Activated B cell treated with CpG ODN at 0.5 μM for 24 hours (primary cell): Measurements from ENCODE around the gene APEX1. TPM values are rescaled to one million over a fixed set of nuclear protein-coding genes. Genes with fewer than 3 reads are reported as not detected.
A peak's percentile ranks its signal among the peaks of the same experiment; 100 is the strongest.
"Not testable (repeated sequence)": the region's sequence is repeated elsewhere in the genome, so short reads cannot be mapped to it uniquely, and the experiment has no call there.

Source experiments
- ATAC-seq: fragments of 200-7000 bp; cut with Tn5 transposase; one replicate; pipeline ENCODE4 v1.10.0; 2021; ENCODE audit warnings: low read depth, mild to moderate bottlenecking, moderate library complexity
- CTCF ChIA-PET: fragments of 350-600 bp; sonication (Branson Sonifier 250); formaldehyde crosslinking; loops from one replicate; lab custom pipeline; 2021; ENCODE audit warnings: antibody characterized with exemption; lab: Charles Lee
- POLR2A ChIA-PET: fragments of 350-600 bp; sonication (Branson Sonifier 250); formaldehyde crosslinking; loops from one replicate; lab custom pipeline; 2021; ENCODE audit warnings: antibody characterized with exemption; lab: Charles Lee
- DNase-seq: peaks from one replicate; pipeline ENCODE4 v3.0.0; 2022
- H3K27ac Mint-ChIP-seq: one replicate; pipeline ENCODE4 v1.8.0; 2020; ENCODE audit warnings: mixed read lengths
- H3K27me3 Mint-ChIP-seq: one replicate; pipeline ENCODE4 v1.8.0; 2021; ENCODE audit warnings: mixed read lengths
- H3K36me3 Mint-ChIP-seq: one replicate; pipeline ENCODE4 v1.8.0; 2021; ENCODE audit warnings: low read depth, mixed read lengths
- H3K4me1 Mint-ChIP-seq: one replicate; pipeline ENCODE4 v1.8.0; 2021; ENCODE audit warnings: mixed read lengths
- H3K4me3 Mint-ChIP-seq: one replicate; pipeline ENCODE4 v1.8.0; 2020; ENCODE audit warnings: mild to moderate bottlenecking, mixed read lengths
- H3K9me3 Mint-ChIP-seq: one replicate; pipeline ENCODE4 v1.8.0; 2020; ENCODE audit warnings: mixed read lengths
- CTCF ChIP-seq: fragments of 200-600 bp; IDR thresholded peaks from one replicate; pipeline ENCODE4 v1.8.0; 2022; ENCODE audit warnings: antibody characterized with exemption, mild to moderate bottlenecking
- intact Hi-C: fragments of 100-400 bp; cut with micrococcal nuclease; formaldehyde crosslinking; loops from one replicate; pipeline ENCODE4 v1.15.1; 2024
- total RNA-seq: library from RNA; stranded (reverse); gene quantifications from 2 replicates; pipeline ENCODE4 v1.2.3, GENCODE V29; 2022

APEX1 gene
- total RNA-seq, 1 donor from 2014 or later = 215 TPM

DNA sequence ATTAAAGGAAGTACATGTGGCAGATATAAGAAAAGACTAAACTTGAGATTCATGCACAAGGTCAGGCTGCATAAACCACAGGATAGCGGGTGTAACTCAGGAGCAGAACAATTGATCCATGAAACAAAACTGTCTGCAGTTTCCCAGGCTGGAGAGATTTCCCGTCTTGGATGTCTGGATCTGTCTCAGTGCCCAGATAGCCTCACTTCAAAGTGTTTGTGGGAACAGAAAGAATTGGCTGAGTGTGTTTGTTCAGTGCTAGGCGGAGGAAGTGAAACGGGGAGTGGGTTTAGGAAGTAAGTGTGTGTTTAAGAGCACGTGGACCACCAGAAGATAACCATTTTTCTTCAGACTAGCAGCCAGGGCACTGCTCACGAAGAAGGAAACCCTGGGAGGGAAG is 48.9 kb downstream of the APEX1 start:
- Mint-ChIP-seq H3K9me3 (no peaks in the 10 kb centered on the region), H3K27ac (peak overlapping the region; percentile 37), H3K4me1 (peaks cover 27% of the 10 kb centered on the region), H3K27me3 (peaks cover 2% of the 10 kb centered on the region), H3K36me3 (no peaks in the 10 kb centered on the region), H3K4me3 (peak overlapping the region; percentile 39)
- ATAC-seq (peak; percentile 37), DNase-seq (no peak)
- ChIA-PET POLR2A (no interaction called here), CTCF (no interaction called here)
- TF ChIP-seq CTCF = no peak
- intact Hi-C loops = loop anchor here (1.0 kb wide), 1 partner anchor 105 kb away; no protein-coding TSS in a partner anchor

DNA sequence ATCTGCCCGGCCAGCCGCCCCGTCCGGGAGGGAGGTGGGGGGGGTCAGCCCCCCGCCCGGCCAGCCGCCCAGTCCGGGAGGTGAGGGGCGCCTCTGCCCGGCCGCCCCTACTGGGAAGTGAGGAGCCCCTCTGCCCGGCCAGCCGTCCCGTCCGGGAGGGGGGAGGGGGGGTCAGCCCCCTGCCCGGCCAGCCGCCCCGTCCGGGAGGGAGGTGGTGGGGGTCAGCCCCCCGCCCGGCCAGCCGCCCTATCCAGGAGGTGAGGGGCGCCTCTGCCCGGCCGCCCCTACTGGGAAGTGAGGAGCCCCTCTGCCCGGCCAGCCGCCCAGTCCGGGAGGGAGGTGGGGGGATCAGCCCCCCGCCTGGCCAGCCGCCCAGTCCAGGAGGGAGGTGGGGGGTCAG is 51.2 kb downstream of the APEX1 start:
- H3K27ac Mint-ChIP-seq, ATAC-seq, intact Hi-C loops, POLR2A ChIA-PET, H3K4me3 Mint-ChIP-seq, H3K36me3 Mint-ChIP-seq, H3K27me3 Mint-ChIP-seq, DNase-seq, H3K9me3 Mint-ChIP-seq, CTCF ChIA-PET: not testable (repeated sequence)
- H3K4me1 Mint-ChIP-seq = peaks cover 22% of the 10 kb centered on the region

DNA sequence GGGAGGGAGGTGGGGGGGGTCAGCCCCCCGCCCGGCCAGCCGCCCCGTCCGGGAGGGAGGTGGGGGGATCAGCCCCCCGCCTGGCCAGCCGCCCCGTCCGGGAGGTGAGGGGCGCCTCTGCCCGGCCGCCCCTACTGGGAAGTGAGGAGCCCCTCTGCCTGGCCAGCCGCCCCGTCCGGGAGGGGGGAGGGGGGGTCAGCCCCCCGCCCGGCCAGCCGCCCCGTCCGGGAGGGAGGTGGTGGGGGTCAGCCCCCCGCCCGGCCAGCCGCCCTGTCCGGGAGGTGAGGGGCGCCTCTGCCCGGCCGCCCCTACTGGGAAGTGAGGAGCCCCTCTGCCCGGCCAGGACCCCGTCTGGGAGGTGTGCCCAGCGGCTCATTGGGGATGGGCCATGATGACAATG is 51.7 kb downstream of the APEX1 start:
- H3K27me3 Mint-ChIP-seq, H3K9me3 Mint-ChIP-seq, intact Hi-C loops, ATAC-seq, H3K4me3 Mint-ChIP-seq, H3K27ac Mint-ChIP-seq, H3K36me3 Mint-ChIP-seq, CTCF ChIA-PET, DNase-seq, POLR2A ChIA-PET: not testable (repeated sequence)
- peaks cover 27% of the 10 kb centered on the region for H3K4me1 Mint-ChIP-seq

Other genes starting within 250 kb of the APEX1 start
- gene OR11H6, start 231.5 kb upstream of the APEX1 start, total RNA-seq = not detected in 2 replicates
- gene OR11H7, start 226.2 kb upstream of the APEX1 start, total RNA-seq = not detected in 2 replicates
- not detected in 2 replicates for gene OR11H4, start 215.9 kb upstream of the APEX1 start, total RNA-seq
- gene TTC5, start 149.3 kb upstream of the APEX1 start, total RNA-seq = 25.0 and 32.7 TPM in 2 replicates
- 34.0 and 35.3 TPM in 2 replicates for gene CCNB1IP1, start 121.9 kb upstream of the APEX1 start, total RNA-seq
- 17.1 and 19.5 TPM in 2 replicates for gene PARP2, start 111.6 kb upstream of the APEX1 start, total RNA-seq
- gene TEP1, start 41.7 kb upstream of the APEX1 start, total RNA-seq = 99.0 and 120 TPM in 2 replicates
- 0.42 and 0.53 TPM in 2 replicates for gene KLHL33, start 19.1 kb upstream of the APEX1 start, total RNA-seq
- 98.3 and 112 TPM in 2 replicates for gene OSGEP, start 414 bp upstream of the APEX1 start, total RNA-seq
- 84.8 and 87.3 TPM in 2 replicates for gene PIP4P1, start 6.2 kb downstream of the APEX1 start, total RNA-seq
- 87.2 and 88.0 TPM in 2 replicates for gene PNP, start 14.2 kb downstream of the APEX1 start, total RNA-seq
- 0.32 and 0.73 TPM in 2 replicates for gene RNASE10, start 50.3 kb downstream of the APEX1 start, total RNA-seq
- not detected in 2 replicates for gene RNASE9, start 105.8 kb downstream of the APEX1 start, total RNA-seq
- gene RNASE11, start 132.8 kb downstream of the APEX1 start, total RNA-seq = not detected in 2 replicates
- not detected in 2 replicates for gene RNASE12, start 136.2 kb downstream of the APEX1 start, total RNA-seq
- not detected in 2 replicates for gene OR6S1, start 186.5 kb downstream of the APEX1 start, total RNA-seq
- gene RNASE4, start 229.3 kb downstream of the APEX1 start, total RNA-seq = 0.20 and 1.0 TPM in 2 replicates
- gene ANG, start 233.5 kb downstream of the APEX1 start, total RNA-seq = 1.1 TPM in 1 of 2 replicates, not detected in the other